Left renal cortex interstitium (tissue), 4 donors: Measurements from ENCODE around the gene PPIB. TPM values are rescaled to one million over a fixed set of nuclear protein-coding genes. Genes with fewer than 3 reads are reported as not detected.
"Not testable (repeated sequence)": the region's sequence is repeated elsewhere in the genome, so short reads cannot be mapped to it uniquely, and the experiment has no call there.

Source experiments
- DNase-seq, 4 donors: peaks; one replicate each; pipeline ENCODE4 v3.0.0-alpha.2; 2013; ENCODE audit warnings: low read depth in 4 of 4, low spot score in 2 of 4, missing footprints in 1 of 4
- polyA plus RNA-seq, 4 donors: library from polyadenylated mRNA; unstranded; fragments of 120-200 nt; gene quantifications; one replicate each; pipeline ENCODE4 v1.2.1, GENCODE V29; 2013; ENCODE audit not compliant: insufficient read length in 4 of 4

Gene PPIB
- polyA plus RNA-seq, 4 donors = 530 to 655 (median 552) TPM

- no peak for DNase-seq
These were observed 19.5 kb downstream of the PPIB start for GRCh38 chr15:64143276-64143675.

GRCh38 chr15:64141798-64142512, 20.9 kb downstream of the PPIB start:
- DNase-seq = no peak

- DNase-seq = no peak
These were observed 24.4 kb downstream of the PPIB start for GRCh38 chr15:64138331-64138941.

- DNase-seq = no peak
These were observed 25.5 kb downstream of the PPIB start for GRCh38 chr15:64137226-64137833.

GRCh38 chr15:64136347-64136746, 26.5 kb downstream of the PPIB start:
- no peak for DNase-seq

- no peak for DNase-seq
These were observed 28.4 kb downstream of the PPIB start for GRCh38 chr15:64134345-64134829.

- DNase-seq = no peak
These were observed 29.0 kb downstream of the PPIB start for GRCh38 chr15:64133623-64134344.

GRCh38 chr15:64132217-64132616, 30.6 kb downstream of the PPIB start:
- DNase-seq = no peak

- no peak for DNase-seq
These were observed 31.3 kb downstream of the PPIB start for GRCh38 chr15:64131547-64131946.

- no peak for DNase-seq
These were observed 32.7 kb downstream of the PPIB start for GRCh38 chr15:64130159-64130558.

- DNase-seq = no peak
These were observed 35.1 kb downstream of the PPIB start for GRCh38 chr15:64127521-64128270.

GRCh38 chr15:64125978-64126377, 36.8 kb downstream of the PPIB start:
- DNase-seq = no peak

GRCh38 chr15:64122936-64123351, 39.9 kb downstream of the PPIB start:
- no peak for DNase-seq

- DNase-seq = no peak
These were observed 40.4 kb downstream of the PPIB start for GRCh38 chr15:64122444-64122843.

- no peak for DNase-seq
These were observed 41.2 kb downstream of the PPIB start for GRCh38 chr15:64121614-64122013.

- not testable (repeated sequence) for DNase-seq
These were observed 42.5 kb downstream of the PPIB start for GRCh38 chr15:64120322-64120721.

- DNase-seq = no peak
These were observed 44.9 kb downstream of the PPIB start for GRCh38 chr15:64117759-64118487.

- no peak for DNase-seq
These were observed 49.9 kb downstream of the PPIB start for GRCh38 chr15:64112904-64113303.

- no peak for DNase-seq
These were observed 50.6 kb downstream of the PPIB start for GRCh38 chr15:64112073-64112772.
